Measurements from ENCODE around the gene PDE4A. TPM values are rescaled to one million over a fixed set of nuclear protein-coding genes. Genes with fewer than 3 reads are reported as not detected.
"Not testable (repeated sequence)": the region's sequence is repeated elsewhere in the genome, so short reads cannot be mapped to it uniquely, and the experiment has no call there.

Gene PDE4A
- total RNA-seq, 4 donors from 2014 or later: 9.0 to 15.9 (median 13.1) TPM

GRCh38 chr19:10454267-10454666 lies 33.9 kb downstream of the PDE4A start:
- TF ChIP-seq EP300 (IDR thresholded peaks at IDR 0.05; ENCODE audit: low read depth) (no peak), POLR2A (IDR thresholded peaks at IDR 0.05) (no peak), CTCF (IDR thresholded peaks at IDR 0.05) (no peak), POLR2AphosphoS5 (IDR thresholded peaks at IDR 0.05) (no peak)
- Histone ChIP-seq H3K27ac (no peak overlapping the region), H3K36me3 (no peaks in the 10 kb centered on the region), H3K9me3 (no peaks in the 10 kb centered on the region), H3K27me3 (no peaks in the 10 kb centered on the region), H3K4me1 (peaks cover 0 to 15% (median 11%) of the 10 kb centered on the region in 4 donors), H3K4me3 (no peak overlapping the region)
- WGBS, 2 donors (ENCODE audit: low coverage in 1 of 2): 83 to 100% methylated on average over 1 to 5 of the region's 5 CpGs
- intact Hi-C loops (cut with DNase I; ENCODE audit: low total_unique reads) (no loop called here), in situ Hi-C loops (cut with MboI; ENCODE audit: low pct_ligation_motif_present in 1 of 4, low pct_unique_long_range_greater_than_20kb in 1 of 4, low sequenced_read_pairs in 3 of 4) (no loop called here)
- DNase-seq: no peak

GRCh38 chr19:10458733-10459132 lies 38.4 kb downstream of the PDE4A start:
- H3K27ac ChIP-seq; in situ Hi-C loops (cut with MboI; ENCODE audit: low pct_ligation_motif_present in 1 of 4, low pct_unique_long_range_greater_than_20kb in 1 of 4, low sequenced_read_pairs in 3 of 4); H3K4me3 ChIP-seq; H3K4me1 ChIP-seq; DNase-seq; H3K9me3 ChIP-seq; H3K27me3 ChIP-seq; intact Hi-C loops (cut with DNase I; ENCODE audit: low total_unique reads); H3K36me3 ChIP-seq: not testable (repeated sequence)
- 95 to 100% methylated on average over 3 to 7 of the region's 7 CpGs for WGBS, 2 donors (ENCODE audit: low coverage in 1 of 2)

GRCh38 chr19:10460714-10461046 lies 40.3 kb downstream of the PDE4A start:
- Histone ChIP-seq H3K4me1 (peaks cover 5 to 7% (median 5%) of the 10 kb centered on the region in 4 donors), H3K27me3 (no peaks in the 10 kb centered on the region), H3K36me3 (no peaks in the 10 kb centered on the region), H3K4me3 (no peak overlapping the region), H3K27ac (no peak overlapping the region), H3K9me3 (no peaks in the 10 kb centered on the region)
- in situ Hi-C loops (cut with MboI; ENCODE audit: low pct_ligation_motif_present in 1 of 4, low pct_unique_long_range_greater_than_20kb in 1 of 4, low sequenced_read_pairs in 3 of 4) (no loop called here), intact Hi-C loops (cut with DNase I; ENCODE audit: low total_unique reads) (no loop called here)
- TF ChIP-seq EP300 (IDR thresholded peaks at IDR 0.05; ENCODE audit: low read depth) (no peak), POLR2AphosphoS5 (IDR thresholded peaks at IDR 0.05) (no peak), POLR2A (IDR thresholded peaks at IDR 0.05) (no peak), CTCF (IDR thresholded peaks at IDR 0.05) (no peak)
- 47 to 49% methylated on average over 8 of the region's 8 CpGs for WGBS, 2 donors (ENCODE audit: low coverage in 1 of 2)
- DNase-seq: no peak

GRCh38 chr19:10461047-10461949 lies 41.0 kb downstream of the PDE4A start:
- H3K27ac ChIP-seq: peak overlapping the region in 3 of 4 donors; percentile 1 to 44 (median 6)
- 20 to 25% methylated on average over 1 to 44 of the region's 45 CpGs for WGBS, 2 donors (ENCODE audit: low coverage in 1 of 2)
- in situ Hi-C loops (cut with MboI; ENCODE audit: low pct_ligation_motif_present in 1 of 4, low pct_unique_long_range_greater_than_20kb in 1 of 4, low sequenced_read_pairs in 3 of 4): no loop called here

GRCh38 chr19:10462042-10462441 lies 41.7 kb downstream of the PDE4A start:
- H3K4me3 ChIP-seq; H3K27me3 ChIP-seq; DNase-seq; in situ Hi-C loops (cut with MboI; ENCODE audit: low pct_ligation_motif_present in 1 of 4, low pct_unique_long_range_greater_than_20kb in 1 of 4, low sequenced_read_pairs in 3 of 4); H3K27ac ChIP-seq; H3K4me1 ChIP-seq; H3K9me3 ChIP-seq; intact Hi-C loops (cut with DNase I; ENCODE audit: low total_unique reads); H3K36me3 ChIP-seq: not testable (repeated sequence)
- 80 to 94% methylated on average over 1 to 15 of the region's 15 CpGs for WGBS, 2 donors (ENCODE audit: low coverage in 1 of 2)

More at GRCh38 chr19:10461047-10461949, 41.0 kb downstream of the PDE4A start:
- Histone ChIP-seq H3K4me3 (peak overlapping the region in 3 of 4 donors; percentile 13 to 46 (median 18)), H3K36me3 (no peaks in the 10 kb centered on the region), H3K27me3 (no peaks in the 10 kb centered on the region), H3K9me3 (no peaks in the 10 kb centered on the region), H3K4me1 (peaks cover 5 to 7% (median 5%) of the 10 kb centered on the region in 4 donors)
- intact Hi-C loops (cut with DNase I; ENCODE audit: low total_unique reads): no loop called here
- TF ChIP-seq EP300 (IDR thresholded peaks at IDR 0.05; ENCODE audit: low read depth) (no peak), POLR2A (IDR thresholded peaks at IDR 0.05) (no peak), POLR2AphosphoS5 (IDR thresholded peaks at IDR 0.05) (no peak), CTCF (IDR thresholded peaks at IDR 0.05) (no peak)
- peak; percentile 96 for DNase-seq

Data from transverse colon (tissue), 4 donors.